GM10248 (cell line): Measurements from ENCODE around the gene HNRNPAB.

Experiments used
- CTCF ChIA-PET: fragments of 300-600 bp; sonication (Branson Sonifier 250); formaldehyde crosslinking; extraction: SDS; loops from one replicate; lab custom pipeline; 2021; ENCODE audit warnings: antibody characterized with exemption; lab: Yijun Ruan, JAX
- POLR2A ChIA-PET: fragments of 350-650 bp; sonication (Branson Sonifier 250); formaldehyde crosslinking; extraction: SDS; loops from one replicate; lab custom pipeline; 2020; ENCODE audit warnings: antibody characterized with exemption; lab: Yijun Ruan, JAX
- DNase-seq: peaks from one replicate; pipeline ENCODE4 v3.0.0; 2012; ENCODE audit errors: extremely low spot score
- TF ChIP-seq, protein P1 (sequence below): IDR thresholded peaks from 2 replicates; pipeline ENCODE4 v1.5.1; 2012; ENCODE audit warnings: mild to moderate bottlenecking, low read depth; ENCODE audit errors: extremely low read depth, missing control alignments, control extremely low read depth

HNRNPAB gene

DNA sequence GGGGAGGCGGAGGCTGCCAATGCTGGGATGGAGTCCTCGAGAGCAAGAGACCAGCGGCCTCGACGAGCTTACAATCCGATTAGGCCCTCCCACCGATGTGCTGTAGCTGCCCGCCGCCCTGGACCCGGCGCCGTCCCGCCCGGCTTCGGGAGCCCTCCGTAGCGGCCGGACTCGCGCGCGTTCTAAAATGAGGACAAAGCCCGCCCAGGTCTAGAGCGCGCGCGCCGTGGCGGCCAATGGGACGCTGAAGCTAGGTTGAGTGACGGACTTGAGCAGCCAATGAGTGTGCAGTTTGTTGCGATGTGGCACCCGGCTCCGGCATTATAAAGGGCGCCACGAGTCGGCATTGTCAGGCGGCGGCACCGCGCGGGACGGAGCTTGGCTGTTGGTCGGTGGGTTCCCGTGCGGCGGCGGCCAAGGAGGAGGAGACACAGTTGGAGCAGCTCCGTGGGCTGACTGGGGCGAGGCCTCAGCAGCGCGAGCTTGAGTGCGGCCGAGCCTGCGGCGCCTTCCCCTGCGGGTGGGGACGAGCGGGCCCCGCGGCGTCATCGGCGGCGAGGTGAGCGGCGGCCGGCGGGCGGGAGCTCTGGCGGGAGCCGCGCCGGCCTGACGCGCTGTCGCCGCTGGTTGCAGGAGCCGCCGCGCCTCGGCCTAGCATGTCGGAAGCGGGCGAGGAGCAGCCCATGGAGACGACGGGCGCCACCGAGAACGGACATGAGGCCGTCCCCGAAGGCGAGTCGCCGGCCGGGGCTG lies at the start of gene HNRNPAB:
HNRNPAB (plus strand) TSS at position 352 of the 753 bp plus-strand sequence; CDS start at position 657, 305 bp downstream.
- DNase-seq: peak; percentile 99
- ChIA-PET CTCF (interaction anchor here (1.2 to 1.5 kb wide), 3 partner anchors 9 to 130 kb away, joined by 3 to 8 read pairs (median 5); no protein-coding TSS in a partner anchor), POLR2A (interaction anchor here (0.7 to 1.5 kb wide), 14 partner anchors 10 to 764 kb away, joined by 3 to 39 read pairs (median 3); partner anchors contain the start of genes NHP2, PHYKPL and RMND5B)
- TF ChIP-seq, protein P1, sequence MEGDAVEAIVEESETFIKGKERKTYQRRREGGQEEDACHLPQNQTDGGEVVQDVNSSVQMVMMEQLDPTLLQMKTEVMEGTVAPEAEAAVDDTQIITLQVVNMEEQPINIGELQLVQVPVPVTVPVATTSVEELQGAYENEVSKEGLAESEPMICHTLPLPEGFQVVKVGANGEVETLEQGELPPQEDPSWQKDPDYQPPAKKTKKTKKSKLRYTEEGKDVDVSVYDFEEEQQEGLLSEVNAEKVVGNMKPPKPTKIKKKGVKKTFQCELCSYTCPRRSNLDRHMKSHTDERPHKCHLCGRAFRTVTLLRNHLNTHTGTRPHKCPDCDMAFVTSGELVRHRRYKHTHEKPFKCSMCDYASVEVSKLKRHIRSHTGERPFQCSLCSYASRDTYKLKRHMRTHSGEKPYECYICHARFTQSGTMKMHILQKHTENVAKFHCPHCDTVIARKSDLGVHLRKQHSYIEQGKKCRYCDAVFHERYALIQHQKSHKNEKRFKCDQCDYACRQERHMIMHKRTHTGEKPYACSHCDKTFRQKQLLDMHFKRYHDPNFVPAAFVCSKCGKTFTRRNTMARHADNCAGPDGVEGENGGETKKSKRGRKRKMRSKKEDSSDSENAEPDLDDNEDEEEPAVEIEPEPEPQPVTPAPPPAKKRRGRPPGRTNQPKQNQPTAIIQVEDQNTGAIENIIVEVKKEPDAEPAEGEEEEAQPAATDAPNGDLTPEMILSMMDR: no peak

DNA sequence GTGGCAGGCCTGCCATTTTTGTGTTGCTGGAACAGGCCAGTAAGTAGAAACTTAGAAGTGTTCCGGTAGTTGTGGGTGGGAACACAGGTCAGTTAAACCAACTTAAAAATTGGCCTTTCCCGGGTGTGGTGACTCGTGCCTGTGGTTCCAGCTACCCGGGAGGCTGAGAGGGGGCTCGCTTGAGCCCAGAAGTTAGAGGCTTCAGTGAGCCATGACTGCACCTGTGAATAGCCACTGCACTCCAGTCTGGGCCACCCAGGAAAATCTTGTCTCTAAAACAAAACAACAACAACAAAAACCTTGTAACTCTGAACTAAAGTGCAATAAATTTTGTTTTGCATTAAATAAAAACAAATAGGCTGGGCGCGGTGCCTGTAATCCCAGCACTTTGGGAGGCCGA lies 49.3 kb upstream of the HNRNPAB start:
- ChIA-PET CTCF (interaction anchor here (0.7 to 9.3 kb wide), 3 partner anchors 9 to 79 kb away, joined by 4 to 73 read pairs (median 5); no protein-coding TSS in a partner anchor), POLR2A (no interaction called here)
- no peak for DNase-seq
- TF ChIP-seq, protein P1: no peak

DNA sequence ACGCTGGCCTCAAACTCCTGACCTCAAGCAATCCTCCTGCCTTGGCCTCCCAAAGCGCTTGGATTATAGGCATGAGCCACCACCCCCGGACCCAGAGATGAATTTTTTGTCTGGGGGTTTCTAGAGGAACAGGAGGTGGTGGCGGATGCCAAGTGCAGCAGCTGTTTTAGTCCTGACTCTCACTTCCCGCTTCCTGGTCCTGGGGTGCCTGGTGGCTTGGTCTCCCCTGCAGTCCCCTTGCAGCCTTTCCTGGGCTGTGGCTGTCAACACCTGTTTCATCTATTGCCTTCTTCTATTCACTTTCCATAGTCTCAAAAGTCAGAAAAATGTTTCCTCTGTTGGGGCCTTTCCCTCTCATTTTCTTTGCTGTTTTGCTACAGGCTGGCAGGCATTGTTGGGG lies 44.2 kb upstream of the HNRNPAB start:
- TF ChIP-seq, protein P1: no peak
- POLR2A ChIA-PET: no interaction called here
- DNase-seq: no peak
- CTCF ChIA-PET: interaction anchor here (9.3 kb wide), 1 partner anchor 84 kb away, joined by 73 read pairs; no protein-coding TSS in a partner anchor

DNA sequence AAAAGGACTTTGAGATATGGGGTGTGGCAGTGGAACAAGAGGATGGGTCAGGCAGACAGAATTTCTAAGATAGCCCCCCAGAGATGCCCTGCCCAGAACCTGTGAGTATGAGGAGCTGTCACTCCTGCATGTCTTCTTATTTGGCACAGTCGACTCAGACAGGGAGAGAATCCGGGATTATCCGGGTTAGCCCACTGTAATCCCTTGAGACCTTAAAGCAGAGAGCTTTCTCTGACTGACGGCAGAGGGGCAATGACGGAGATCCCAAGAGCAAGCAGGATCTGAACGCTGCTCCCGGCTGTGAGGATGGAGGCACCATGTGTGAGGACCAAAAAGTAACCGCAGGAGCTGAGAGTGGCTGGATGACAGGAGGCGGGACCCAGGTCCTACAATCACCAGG lies 41.9 kb upstream of the HNRNPAB start:
- TF ChIP-seq, protein P1: no peak
- ChIA-PET CTCF (interaction anchor here (1.1 to 3.1 kb wide), 8 partner anchors 9 to 101 kb away, joined by 3 to 40 read pairs (median 4); partner anchors contain the start of gene NHP2), POLR2A (no interaction called here)
- DNase-seq: no peak

DNA sequence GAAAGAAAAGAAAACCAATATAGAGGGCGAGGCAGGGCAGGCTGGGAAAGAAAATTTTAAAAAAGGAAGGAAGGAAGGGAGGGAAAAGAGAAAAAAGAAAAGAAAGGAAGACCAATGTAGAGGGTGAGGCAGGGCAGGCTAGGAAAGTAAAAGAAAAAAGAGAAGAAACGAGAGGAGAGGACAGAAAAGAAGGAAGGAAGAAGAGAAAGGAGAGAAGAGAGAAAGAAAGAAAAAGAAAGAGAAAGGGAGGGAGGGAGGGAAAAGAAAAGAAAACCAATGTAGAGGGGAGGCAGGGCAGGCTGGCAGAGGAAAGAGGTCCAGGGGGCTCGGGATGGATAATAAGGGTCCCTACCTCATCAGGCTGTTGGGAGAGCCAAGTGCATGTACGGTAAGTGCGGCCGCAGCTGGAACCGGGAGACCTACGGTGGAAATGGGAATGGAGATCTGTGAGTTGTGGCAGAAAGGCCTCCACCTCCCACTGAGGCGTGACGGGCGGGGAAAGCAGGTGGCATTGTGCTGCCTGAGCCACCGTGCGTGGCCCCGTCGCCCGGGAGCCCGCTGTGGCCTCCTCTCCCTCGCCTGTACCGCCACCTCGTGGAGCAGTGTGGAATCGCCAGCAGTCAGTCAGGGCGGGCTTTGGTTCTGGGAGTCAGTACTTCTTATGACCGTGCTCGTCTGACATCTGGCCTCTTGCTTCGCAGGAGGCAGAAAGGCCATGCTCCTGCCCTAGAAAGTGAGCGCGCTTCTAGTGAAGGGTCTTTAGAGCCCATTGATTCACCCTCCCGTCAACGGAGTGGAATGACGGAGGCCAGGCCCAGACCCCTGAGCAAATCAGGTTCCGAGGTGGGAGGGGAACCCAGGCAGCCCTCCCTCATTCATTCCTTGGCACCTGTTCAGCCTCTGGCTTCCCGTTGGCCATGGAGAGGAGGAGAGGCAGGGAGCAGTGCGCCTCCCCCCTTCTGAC lies 40.3 kb upstream of the HNRNPAB start:
- POLR2A ChIA-PET: interaction anchor here (0.8 kb wide), 1 partner anchor 89 kb away, joined by 4 read pairs; no protein-coding TSS in a partner anchor
- TF ChIP-seq, protein P1: peak; percentile 97
- peak; percentile 92 for DNase-seq
- CTCF ChIA-PET: interaction anchor here (0.6 to 3.1 kb wide), 8 partner anchors 9 to 88 kb away, joined by 3 to 40 read pairs (median 4); no protein-coding TSS in a partner anchor
